Endothelial cell (in vitro differentiated cells): ENCODE results near the gene PUM1. TPM values are rescaled to one million over a fixed set of nuclear protein-coding genes. Genes with fewer than 3 reads are reported as not detected.
A peak's percentile ranks its signal among the peaks of the same experiment; 100 is the strongest.

Experiments
- DNase-seq: peaks from one replicate; pipeline ENCODE4 v3.0.0; 2021; ENCODE audit warnings: low spot score
- H3K27ac Mint-ChIP-seq: one replicate; pipeline ENCODE4 v1.8.0; 2021; ENCODE audit warnings: mixed read lengths, inconsistent platforms; ENCODE audit not compliant: unreplicated experiment
- H3K27me3 Mint-ChIP-seq: one replicate; pipeline ENCODE4 v1.8.0; 2021; ENCODE audit warnings: mild to moderate bottlenecking, moderate library complexity, mixed read lengths, inconsistent platforms; ENCODE audit not compliant: unreplicated experiment
- H3K36me3 Mint-ChIP-seq: one replicate; pipeline ENCODE4 v1.8.0; 2021; ENCODE audit warnings: mild to moderate bottlenecking, low read depth, mixed read lengths, inconsistent platforms; ENCODE audit not compliant: unreplicated experiment
- H3K4me1 Mint-ChIP-seq: one replicate; pipeline ENCODE4 v1.8.0; 2021; ENCODE audit warnings: mild to moderate bottlenecking, mixed read lengths, inconsistent platforms; ENCODE audit not compliant: unreplicated experiment
- H3K4me3 Mint-ChIP-seq: one replicate; pipeline ENCODE4 v1.8.0; 2021; ENCODE audit warnings: mild to moderate bottlenecking, mixed read lengths, inconsistent platforms; ENCODE audit not compliant: unreplicated experiment
- H3K9me3 Mint-ChIP-seq: one replicate; pipeline ENCODE4 v1.8.0; 2021; ENCODE audit warnings: mixed read lengths, inconsistent platforms; ENCODE audit not compliant: unreplicated experiment
- CTCF ChIP-seq: fragments of 200-600 bp; sonication (generic); IDR thresholded peaks from one replicate; pipeline ENCODE4 v1.5.0; 2021; ENCODE audit warnings: antibody characterized with exemption; ENCODE audit not compliant: unreplicated experiment
- total RNA-seq: library from RNA; stranded (reverse); fragmentation: NEBNext Ultra II Directional; extraction: Animal tissue kit (Norgen Biotek cat#: 25700); gene quantifications from one replicate; pipeline ENCODE4 v1.2.1, GENCODE V29; 2021; ENCODE audit not compliant: unreplicated experiment

Gene PUM1
- total RNA-seq, 1 donor from 2014 or later, result 135 TPM

- no peak for DNase-seq
- H3K9me3 Mint-ChIP-seq, result no peaks in the 10 kb centered on the region
- H3K27me3 Mint-ChIP-seq, result peaks cover 2% of the 10 kb centered on the region
- peaks cover 29% of the 10 kb centered on the region for H3K36me3 Mint-ChIP-seq
- H3K4me1 Mint-ChIP-seq, result no peaks in the 10 kb centered on the region
- H3K4me3 Mint-ChIP-seq, result no peak overlapping the region
- H3K27ac Mint-ChIP-seq, result no peak overlapping the region
- no peak for TF ChIP-seq CTCF
Observed at GRCh38 chr1:30969903-30970302, 95.6 kb downstream of the PUM1 start.

GRCh38 chr1:30968220-30968971 lies 97.1 kb downstream of the PUM1 start:
- Mint-ChIP-seq H3K9me3 (no peaks in the 10 kb centered on the region), H3K27me3 (peaks cover 2% of the 10 kb centered on the region), H3K27ac (no peak overlapping the region), H3K36me3 (peaks cover 32% of the 10 kb centered on the region), H3K4me1 (no peaks in the 10 kb centered on the region), H3K4me3 (peak overlapping the region; percentile 48)
- no peak for TF ChIP-seq CTCF
- no peak for DNase-seq

- peaks cover 40% of the 10 kb centered on the region for H3K36me3 Mint-ChIP-seq
Observed at GRCh38 chr1:30966690-30967369, 98.7 kb downstream of the PUM1 start.

GRCh38 chr1:30965924-30966599 lies 99.5 kb downstream of the PUM1 start:
- Mint-ChIP-seq H3K36me3 (peaks cover 40% of the 10 kb centered on the region), H3K4me1 (no peaks in the 10 kb centered on the region), H3K9me3 (no peaks in the 10 kb centered on the region)

More at GRCh38 chr1:30966690-30967369, 98.7 kb downstream of the PUM1 start:
- no peak for TF ChIP-seq CTCF
- Mint-ChIP-seq H3K4me1 (no peaks in the 10 kb centered on the region), H3K27me3 (peaks cover 2% of the 10 kb centered on the region), H3K4me3 (no peak overlapping the region), H3K9me3 (no peaks in the 10 kb centered on the region), H3K27ac (no peak overlapping the region)
- no peak for DNase-seq

More at GRCh38 chr1:30965924-30966599, 99.5 kb downstream of the PUM1 start:
- DNase-seq, result no peak
- H3K27me3 Mint-ChIP-seq, result peaks cover 2% of the 10 kb centered on the region
- TF ChIP-seq CTCF, result no peak
- H3K27ac Mint-ChIP-seq, result no peak overlapping the region
- H3K4me3 Mint-ChIP-seq, result no peak overlapping the region
